ENCODE data around the gene FLNC.

- TF ChIP-seq POLR2A (IDR thresholded peaks at IDR 0.05; ENCODE audit: low read length), result no peak
- no peak for TF ChIP-seq GATA1 (IDR thresholded peaks at IDR 0.05; ENCODE audit: low read depth, low read length)
Measured at GRCh38 chr7:128848289-128849155, 18.3 kb downstream of the FLNC start.

Data from erythroblast (primary cell).